HL-60/S4 (cell line): Measurements from ENCODE around the gene TAS2R43.
"Not testable (repeated sequence)": the region's sequence is repeated elsewhere in the genome, so short reads cannot be mapped to it uniquely, and the experiment has no call there.

ENCODE experiments used
- in situ Hi-C: fragments of 300-500 bp; cut with MboI; formaldehyde crosslinking; loops from 2 replicates; pipeline ENCODE4 v1.14.3; 2022; ENCODE audit warnings: low sequenced_read_pairs

TAS2R43 gene

DNA sequence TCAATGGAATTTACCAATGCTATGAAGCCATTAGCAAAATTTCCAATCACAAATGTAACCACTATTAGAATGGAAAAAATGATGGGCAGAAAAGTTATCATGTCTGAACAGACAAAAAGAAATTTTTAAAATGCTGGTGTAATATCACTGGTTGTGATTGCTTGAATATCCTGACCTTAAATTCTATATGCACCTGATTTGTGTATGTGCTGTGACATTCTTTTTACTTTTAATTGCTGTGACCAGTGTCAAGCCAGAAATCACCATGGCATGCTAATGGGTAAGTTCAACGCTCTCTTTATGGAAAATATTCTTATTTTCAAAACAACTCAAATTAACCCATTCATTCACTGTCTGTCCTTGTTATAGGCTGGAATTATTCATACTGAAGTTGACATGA, 29.9 kb downstream of the TAS2R43 start, which contains the start of gene TAS2R46:
Gene TAS2R46, minus strand, starts transcription at position 101 of the 400 bp plus-strand sequence. Its CDS starts 0 bp downstream, at position 101.
- in situ Hi-C loops, result not testable (repeated sequence)

DNA sequence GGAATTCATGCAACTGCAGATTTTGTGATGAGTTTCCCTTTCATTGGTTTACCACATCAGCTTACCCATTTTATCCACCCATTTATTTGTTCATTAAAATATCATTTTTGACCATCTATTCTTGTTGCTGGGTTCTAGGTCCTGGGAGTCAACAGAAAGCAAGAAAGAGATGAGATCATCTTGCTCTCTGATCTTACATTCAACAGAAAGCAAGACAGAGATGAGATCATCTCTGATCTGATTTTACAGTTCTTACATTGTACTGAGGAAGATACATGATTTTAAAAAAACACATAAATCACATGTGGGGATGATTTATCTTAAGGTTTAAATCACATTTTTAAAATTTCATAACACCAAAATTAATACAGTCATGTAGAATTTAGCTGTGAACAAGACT, 32.3 kb downstream of the TAS2R43 start:
- in situ Hi-C loops, result no loop called here

DNA sequence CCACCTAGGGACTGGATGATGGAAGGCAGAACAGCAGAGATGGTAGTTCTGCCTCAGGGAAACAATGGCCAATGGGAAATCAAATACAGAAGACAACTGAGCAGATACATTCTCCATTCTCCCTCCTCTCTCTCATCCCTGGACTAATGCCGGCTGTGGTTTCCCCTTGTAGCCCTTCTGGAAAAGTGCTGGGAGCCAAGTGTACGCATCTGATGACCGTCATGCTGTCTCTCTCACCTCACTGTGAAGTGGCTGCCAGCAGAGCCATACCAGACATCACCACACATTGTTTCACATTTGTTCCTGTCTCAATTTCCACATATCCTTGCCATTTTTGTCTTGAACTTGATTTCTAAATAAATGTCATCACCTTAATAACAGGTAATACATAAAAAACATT, 33.1 kb downstream of the TAS2R43 start:
- in situ Hi-C loops, result no loop called here

DNA sequence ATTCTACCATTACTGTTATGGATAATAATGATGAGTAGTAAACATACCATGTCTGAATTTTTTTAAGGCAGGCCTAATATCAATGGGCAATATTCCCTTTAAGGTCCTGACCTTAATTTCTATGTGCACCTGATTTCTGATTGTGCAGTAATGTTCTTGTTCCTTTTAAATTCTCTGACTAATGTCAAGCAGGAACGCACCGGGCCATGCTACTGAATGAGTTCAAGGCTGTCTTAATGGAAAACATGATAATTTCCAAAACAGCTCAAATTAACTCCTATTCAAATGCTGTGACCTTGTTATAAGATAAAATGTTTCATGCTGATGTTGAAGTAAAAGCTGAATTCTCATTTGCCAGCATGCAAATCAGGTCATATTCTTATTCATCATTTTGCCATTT, 36.8 kb downstream of the TAS2R43 start:
- in situ Hi-C loops, result no loop called here

DNA sequence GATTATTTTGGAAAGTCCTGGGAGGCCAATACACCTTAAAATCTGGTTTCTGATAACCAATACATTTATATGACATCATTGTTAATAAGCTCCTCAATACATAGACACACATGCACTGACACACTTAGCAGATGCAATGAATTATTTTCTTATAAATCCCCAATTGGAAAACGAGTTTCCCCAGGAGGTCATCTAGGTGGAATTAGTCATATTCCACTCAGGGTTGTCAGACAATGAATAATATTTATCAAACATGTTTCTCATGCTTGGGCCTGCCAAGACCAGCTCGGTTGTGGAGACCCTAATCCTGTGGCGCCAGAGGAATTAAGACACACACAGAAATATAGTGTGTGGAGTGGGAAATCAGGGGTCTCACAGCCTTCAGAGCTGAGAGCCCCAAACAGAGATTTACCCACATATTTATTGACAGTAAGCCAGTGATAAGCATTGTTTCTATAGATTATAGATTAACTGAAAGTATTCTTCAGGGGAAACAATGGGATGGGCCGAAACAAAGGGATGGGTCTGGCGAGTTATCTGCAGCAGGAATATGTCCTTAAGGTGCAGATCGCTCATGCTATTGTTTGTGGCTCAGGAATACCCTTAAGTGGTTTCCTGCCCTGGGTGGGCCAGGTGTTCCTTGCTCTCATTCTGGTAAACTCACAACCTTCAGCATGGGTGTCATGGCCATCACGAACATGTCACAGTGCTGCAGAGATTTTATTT, 42.1 kb downstream of the TAS2R43 start:
- in situ Hi-C loops, result not testable (repeated sequence)

DNA sequence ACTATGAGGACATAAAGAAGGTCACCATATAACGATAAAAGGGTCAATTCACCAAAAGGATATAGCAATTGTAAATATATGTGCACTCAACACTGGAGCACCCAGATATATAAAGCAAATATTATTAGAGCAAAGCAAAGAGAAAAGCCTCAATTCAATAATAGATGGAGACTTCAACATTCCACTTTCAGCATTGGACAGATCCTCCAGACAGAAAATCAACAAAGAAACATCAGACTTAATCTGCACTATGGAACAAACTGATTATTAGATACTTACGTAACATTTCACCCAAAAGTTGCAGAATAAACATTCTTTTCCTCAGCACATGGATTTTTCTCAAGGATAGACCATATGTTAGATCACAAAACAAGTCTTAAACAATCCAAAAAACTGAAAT, 50.7 kb downstream of the TAS2R43 start:
- in situ Hi-C loops, result not testable (repeated sequence)
